ENCODE data around the gene KRT81.
A peak's percentile ranks its signal among the peaks of the same experiment; 100 is the strongest.

The KRT81 gene

GRCh38 chr12:52266514-52266913 is 24.8 kb downstream of the KRT81 start:
- DNase-seq (ENCODE audit: low spot score) (peak; percentile 33), ATAC-seq (ENCODE audit: low read depth) (no peak)
- no peak overlapping the region for H3K27ac ChIP-seq (ENCODE audit: poor library complexity, severe bottlenecking)
- no peak for TF ChIP-seq CTCF (IDR thresholded peaks at IDR 0.05; ENCODE audit: poor library complexity, severe bottlenecking)
- H3K4me3 ChIP-seq (ENCODE audit: severe bottlenecking), result no peak overlapping the region
- H3K4me1 ChIP-seq (ENCODE audit: insufficient read depth, poor library complexity, severe bottlenecking), result peaks cover 5% of the 10 kb centered on the region
- H3K27me3 ChIP-seq (ENCODE audit: insufficient read depth, poor library complexity, severe bottlenecking), result no peaks in the 10 kb centered on the region
- H3K9me3 ChIP-seq (ENCODE audit: severe bottlenecking), result no peaks in the 10 kb centered on the region
- H3K36me3 ChIP-seq (ENCODE audit: low read depth), result no peaks in the 10 kb centered on the region

- Histone ChIP-seq H3K27ac (ENCODE audit: poor library complexity, severe bottlenecking) (no peak overlapping the region), H3K27me3 (ENCODE audit: insufficient read depth, poor library complexity, severe bottlenecking) (no peaks in the 10 kb centered on the region), H3K4me1 (ENCODE audit: insufficient read depth, poor library complexity, severe bottlenecking) (no peaks in the 10 kb centered on the region), H3K4me3 (ENCODE audit: severe bottlenecking) (no peak overlapping the region), H3K9me3 (ENCODE audit: severe bottlenecking) (no peaks in the 10 kb centered on the region), H3K36me3 (ENCODE audit: low read depth) (no peaks in the 10 kb centered on the region)
- no peak for TF ChIP-seq CTCF (IDR thresholded peaks at IDR 0.05; ENCODE audit: poor library complexity, severe bottlenecking)
- no peak for ATAC-seq (ENCODE audit: low read depth)
- DNase-seq (ENCODE audit: low spot score), result peak; percentile 2
Measured at GRCh38 chr12:52264435-52264825, 26.9 kb downstream of the KRT81 start.

- no peak for TF ChIP-seq CTCF (IDR thresholded peaks at IDR 0.05; ENCODE audit: poor library complexity, severe bottlenecking)
- Histone ChIP-seq H3K36me3 (ENCODE audit: low read depth) (no peaks in the 10 kb centered on the region), H3K27me3 (ENCODE audit: insufficient read depth, poor library complexity, severe bottlenecking) (no peaks in the 10 kb centered on the region), H3K4me1 (ENCODE audit: insufficient read depth, poor library complexity, severe bottlenecking) (no peaks in the 10 kb centered on the region), H3K27ac (ENCODE audit: poor library complexity, severe bottlenecking) (no peak overlapping the region), H3K9me3 (ENCODE audit: severe bottlenecking) (no peaks in the 10 kb centered on the region), H3K4me3 (ENCODE audit: severe bottlenecking) (no peak overlapping the region)
- DNase-seq (ENCODE audit: low spot score) (peak; percentile 47), ATAC-seq (ENCODE audit: low read depth) (no peak)
Measured at GRCh38 chr12:52263761-52264434, 27.4 kb downstream of the KRT81 start.

- ATAC-seq (ENCODE audit: low read depth) (no peak), DNase-seq (ENCODE audit: low spot score) (peak; percentile 21)
- Histone ChIP-seq H3K27ac (ENCODE audit: poor library complexity, severe bottlenecking) (no peak overlapping the region), H3K27me3 (ENCODE audit: insufficient read depth, poor library complexity, severe bottlenecking) (no peaks in the 10 kb centered on the region), H3K9me3 (ENCODE audit: severe bottlenecking) (no peaks in the 10 kb centered on the region), H3K4me1 (ENCODE audit: insufficient read depth, poor library complexity, severe bottlenecking) (no peaks in the 10 kb centered on the region), H3K4me3 (ENCODE audit: severe bottlenecking) (no peak overlapping the region), H3K36me3 (ENCODE audit: low read depth) (no peaks in the 10 kb centered on the region)
- TF ChIP-seq CTCF (IDR thresholded peaks at IDR 0.05; ENCODE audit: poor library complexity, severe bottlenecking), result no peak
Measured at GRCh38 chr12:52262286-52262685, 29.0 kb downstream of the KRT81 start.

GRCh38 chr12:52261208-52261484 is 30.2 kb downstream of the KRT81 start:
- Histone ChIP-seq H3K27me3 (ENCODE audit: insufficient read depth, poor library complexity, severe bottlenecking) (no peaks in the 10 kb centered on the region), H3K4me1 (ENCODE audit: insufficient read depth, poor library complexity, severe bottlenecking) (no peaks in the 10 kb centered on the region), H3K9me3 (ENCODE audit: severe bottlenecking) (no peaks in the 10 kb centered on the region), H3K4me3 (ENCODE audit: severe bottlenecking) (no peak overlapping the region), H3K36me3 (ENCODE audit: low read depth) (no peaks in the 10 kb centered on the region), H3K27ac (ENCODE audit: poor library complexity, severe bottlenecking) (no peak overlapping the region)
- ATAC-seq (ENCODE audit: low read depth) (no peak), DNase-seq (ENCODE audit: low spot score) (peak; percentile 8)
- no peak for TF ChIP-seq CTCF (IDR thresholded peaks at IDR 0.05; ENCODE audit: poor library complexity, severe bottlenecking)

Measured in RWPE2 (cell line).